HepG2 (cell line): ENCODE data around the gene ADGRG6. TPM values are rescaled to one million over a fixed set of nuclear protein-coding genes. Genes with fewer than 3 reads are reported as not detected.

ENCODE experiments used
- ELK4 ChIP-seq: sonication (generic); formaldehyde crosslinking; IDR thresholded peaks from 2 replicates; pipeline ENCODE4 v1.9.0; 2021; ENCODE audit warnings: missing genetic modification reagents, borderline replicate concordance
- EZH2 ChIP-seq: conservative IDR thresholded peaks from 2 replicates; pipeline ENCODE4 v1.6.1; 2012; ENCODE audit warnings: mild to moderate bottlenecking, low read depth, low read length, moderate library complexity
- GABPB1 ChIP-seq: IDR thresholded peaks from 2 replicates; pipeline ENCODE4 v1.6.1; 2016; ENCODE audit warnings: mild to moderate bottlenecking, missing genetic modification reagents, moderate library complexity, missing compliant biosample characterization
- HOXA5 ChIP-seq: sonication (generic); formaldehyde crosslinking; IDR thresholded peaks from 2 replicates; pipeline ENCODE4 v1.4.0; 2020; ENCODE audit warnings: missing genetic modification reagents
- IKZF1 ChIP-seq: fragments of 450-650 bp; IDR thresholded peaks from 2 replicates; pipeline ENCODE4 v1.7.1; 2016
- MAF1 ChIP-seq: sonication (generic); formaldehyde crosslinking; IDR thresholded peaks from 2 replicates; pipeline ENCODE4 v1.5.0; 2020; ENCODE audit warnings: missing genetic modification reagents, borderline replicate concordance
- MAFK ChIP-seq, 2 experiments: IDR thresholded peaks in 1 of 2; conservative IDR thresholded peaks in 1 of 2; 2 replicates each; pipeline ENCODE4 v1.6.1; 2011; ENCODE audit warnings: improper control_type of control experiment in 2 of 2, low read length in 2 of 2
- MTA1 ChIP-seq: sonication (generic); formaldehyde crosslinking; IDR thresholded peaks from 2 replicates; pipeline ENCODE4 v1.4.0; 2020; ENCODE audit warnings: missing genetic modification reagents, mild to moderate bottlenecking, borderline replicate concordance
- MTA3 ChIP-seq: sonication (generic); formaldehyde crosslinking; IDR thresholded peaks from 2 replicates; pipeline ENCODE4 v1.4.0; 2020; ENCODE audit warnings: missing genetic modification reagents
- NCOR1 ChIP-seq: fragments of 200-600 bp; sonication (generic); IDR thresholded peaks from 2 replicates; pipeline ENCODE4 v1.7.0; 2017; ENCODE audit warnings: antibody characterized with exemption, low read length, borderline replicate concordance
- NPAS2 ChIP-seq: sonication (generic); formaldehyde crosslinking; IDR thresholded peaks from 2 replicates; pipeline ENCODE4 v1.8.0; 2022; ENCODE audit warnings: mild to moderate bottlenecking, missing genetic modification reagents, borderline replicate concordance
- PRPF4 ChIP-seq: fragments of 200-400 bp; formaldehyde crosslinking; IDR thresholded peaks from 2 replicates; pipeline ENCODE4 v1.6.1; 2016; ENCODE audit warnings: low read length, low read depth; ENCODE audit not compliant: poor library complexity, severe bottlenecking
- RELA ChIP-seq: sonication (generic); formaldehyde crosslinking; IDR thresholded peaks from 2 replicates; pipeline ENCODE4 v1.4.0; 2020; ENCODE audit warnings: missing genetic modification reagents
- RNF2 ChIP-seq: fragments of 450-650 bp; conservative IDR thresholded peaks from 2 replicates; pipeline ENCODE4 v1.6.1; 2016; ENCODE audit warnings: low read depth
- SP5 ChIP-seq: IDR thresholded peaks from 2 replicates; pipeline ENCODE4 v1.6.1; 2016; ENCODE audit warnings: low read depth, borderline replicate concordance
- SUZ12 ChIP-seq: fragments of 150-350 bp; IDR thresholded peaks from 2 replicates; pipeline ENCODE4 v1.6.1; 2014; ENCODE audit warnings: low read depth, low read length
- TCF7 ChIP-seq: sonication (generic); IDR thresholded peaks from 2 replicates; pipeline ENCODE4 v1.6.1; 2016; ENCODE audit warnings: antibody characterized with exemption, low read depth
- YEATS4 ChIP-seq: sonication (generic); formaldehyde crosslinking; IDR thresholded peaks from 2 replicates; pipeline ENCODE4 v1.4.0; 2020; ENCODE audit warnings: missing genetic modification reagents, borderline replicate concordance
- ZC3H4 ChIP-seq: sonication (generic); formaldehyde crosslinking; IDR thresholded peaks from 2 replicates; pipeline ENCODE4 v1.4.0; 2020; ENCODE audit warnings: missing genetic modification reagents, borderline replicate concordance
- ZFX ChIP-seq: sonication (generic); formaldehyde crosslinking; IDR thresholded peaks from 2 replicates; pipeline ENCODE4 v1.4.0; 2020; ENCODE audit warnings: mild to moderate bottlenecking, low read depth, missing genetic modification reagents, moderate library complexity
- ZMAT5 ChIP-seq: sonication (generic); formaldehyde crosslinking; IDR thresholded peaks from 2 replicates; pipeline ENCODE4 v1.5.0; 2020; ENCODE audit warnings: mild to moderate bottlenecking, low read depth, missing genetic modification reagents, borderline replicate concordance
- ZMYM2 ChIP-seq: sonication (generic); formaldehyde crosslinking; IDR thresholded peaks from 2 replicates; pipeline ENCODE4 v1.8.0; 2022; ENCODE audit warnings: mild to moderate bottlenecking, missing genetic modification reagents
- ZNF235 ChIP-seq: sonication (generic); formaldehyde crosslinking; IDR thresholded peaks from 2 replicates; pipeline ENCODE4 v1.8.1; 2023; ENCODE audit warnings: mild to moderate bottlenecking, missing genetic modification reagents, borderline replicate concordance
- ZNF296 ChIP-seq: sonication (generic); formaldehyde crosslinking; conservative IDR thresholded peaks from 2 replicates; pipeline ENCODE4 v1.5.0; 2020; ENCODE audit warnings: mild to moderate bottlenecking, missing genetic modification reagents
- ZNF3 ChIP-seq: IDR thresholded peaks from 2 replicates; pipeline ENCODE4 v1.7.0; 2017; ENCODE audit warnings: inconsistent platforms
- ZNF362 ChIP-seq: sonication (generic); formaldehyde crosslinking; IDR thresholded peaks from 2 replicates; pipeline ENCODE4 v1.4.0; 2020; ENCODE audit warnings: missing genetic modification reagents, mild to moderate bottlenecking, borderline replicate concordance
- ZNF589 ChIP-seq: sonication (generic); formaldehyde crosslinking; conservative IDR thresholded peaks from 2 replicates; pipeline ENCODE4 v1.8.0; 2022; ENCODE audit warnings: mild to moderate bottlenecking, moderate library complexity, missing genetic modification reagents
- ZNF737 ChIP-seq: sonication (generic); formaldehyde crosslinking; IDR thresholded peaks from 2 replicates; pipeline ENCODE4 v1.5.0; 2020; ENCODE audit warnings: missing genetic modification reagents, mild to moderate bottlenecking, borderline replicate concordance
- ZNF773 ChIP-seq: sonication (generic); formaldehyde crosslinking; IDR thresholded peaks from 2 replicates; pipeline ENCODE4 v1.4.0; 2020; ENCODE audit warnings: missing genetic modification reagents, borderline replicate concordance
- ZNF776 ChIP-seq: sonication (generic); formaldehyde crosslinking; IDR thresholded peaks from 2 replicates; pipeline ENCODE4 v1.4.0; 2020; ENCODE audit warnings: mild to moderate bottlenecking, missing genetic modification reagents
- ZNF790 ChIP-seq: sonication (generic); formaldehyde crosslinking; IDR thresholded peaks from 2 replicates; pipeline ENCODE4 v1.8.0; 2022; ENCODE audit warnings: missing genetic modification reagents, mild to moderate bottlenecking, borderline replicate concordance
- polyA plus RNA-seq, 8 experiments: library from polyadenylated mRNA; depleted of rRNA in 3 of 8; stranded (reverse) in 7 of 8; unstranded in 1 of 8; fragments of >200 nt; fragmentation: Illumina TruSeq in 4 of 8; extraction: Trizol in 4 of 8; gene quantifications; 2 replicates each; pipeline versions ENCODE4 v1.2.1 to v1.2.3, GENCODE V29; 2011 to 2016; ENCODE audit warnings: low read depth in 4 of 8, missing spikeins in 1 of 8, mixed read lengths in 1 of 8; ENCODE audit not compliant: insufficient read depth in 1 of 8
- total RNA-seq, 5 experiments: library from RNA; depleted of rRNA; stranded (reverse); fragments of >200 nt; fragmentation: Illumina TruSeq; extraction: Trizol; gene quantifications; 2 replicates each; pipeline ENCODE4 v1.2.3, GENCODE V29; 2016; ENCODE audit warnings: low read depth in 1 of 5

ADGRG6 gene
- total and polyA plus RNA-seq, 2 of the 13 experiments (the other 11 are each of a cell fraction or from before 2014, with no cell fraction given) = 129 to 249 TPM

GRCh38 chr6:142374965-142375733, 73.3 kb downstream of the ADGRG6 start (continued):
- no peak for TF ChIP-seq ZFX (CRISPR knock-in tag)
- TF ChIP-seq ZNF296 (CRISPR knock-in tag) = no peak
- TF ChIP-seq ZNF737 (CRISPR knock-in tag) = no peak
- no peak for TF ChIP-seq NPAS2
- TF ChIP-seq MTA3 (CRISPR knock-in tag) = no peak
- no peak; the same call in 1 of the 2 replicates for TF ChIP-seq ZNF589 (CRISPR knock-in tag)
- TF ChIP-seq MAF1 (CRISPR knock-in tag) = no peak
- no peak for TF ChIP-seq ZNF3
- no peak for TF ChIP-seq ZNF773 (CRISPR knock-in tag)
- no peak for TF ChIP-seq ZC3H4 (CRISPR knock-in tag)
- no peak for TF ChIP-seq PRPF4
- TF ChIP-seq ZNF776 = no peak
- TF ChIP-seq ZNF790 (CRISPR knock-in tag) = no peak
- no peak for TF ChIP-seq RNF2
- TF ChIP-seq SUZ12 = no peak
- no peak for TF ChIP-seq EZH2
- TF ChIP-seq GABPB1 (CRISPR knock-in tag) = no peak
- TF ChIP-seq HOXA5 (CRISPR knock-in tag) = peak; percentile 92
- TF ChIP-seq RELA = peak; percentile 93
- peak; percentile 94; the same call in 1 of the 2 replicates for TF ChIP-seq NCOR1
- TF ChIP-seq ZNF362 (CRISPR knock-in tag) = peak; percentile 97
- TF ChIP-seq ZNF235 (CRISPR knock-in tag) = no peak
- TF ChIP-seq IKZF1 = no peak
- TF ChIP-seq YEATS4 (CRISPR knock-in tag) = peak; percentile 31; the same call in 1 of the 2 replicates
- no peak; the same call in 1 of the 2 replicates for TF ChIP-seq MTA1 (CRISPR knock-in tag)
- TF ChIP-seq MAFK (conservative IDR thresholded peaks at IDR 0.05 in 1 of 2, IDR thresholded peaks at IDR 0.05 in 1 of 2; ENCODE audit: low read length in 2 of 2) = peak; percentile 54 to 67
- TF ChIP-seq SP5 (CRISPR knock-in tag) = peak; percentile 87
- no peak for TF ChIP-seq ZMAT5 (CRISPR knock-in tag)
- TF ChIP-seq ELK4 (CRISPR knock-in tag) = no peak
- TF ChIP-seq ZMYM2 (CRISPR knock-in tag) = no peak
- TF ChIP-seq TCF7 = peak; percentile 93
